HFFc6 (cell line): ENCODE measurements around the gene NFATC2. TPM values are rescaled to one million over a fixed set of nuclear protein-coding genes. Genes with fewer than 3 reads are reported as not detected.

ENCODE experiments used
- DNase-seq: peaks from one replicate; pipeline ENCODE4 v3.0.0-alpha.2; 2018
- H3K27ac Mint-ChIP-seq: 2 replicates; pipeline ENCODE4 v1.8.0; 2020; ENCODE audit warnings: mild to moderate bottlenecking, mixed read lengths
- H3K27me3 Mint-ChIP-seq: 2 replicates; pipeline ENCODE4 v1.8.0; 2021; ENCODE audit warnings: mild to moderate bottlenecking, moderate library complexity, mixed read lengths; ENCODE audit not compliant: insufficient read depth
- H3K36me3 Mint-ChIP-seq: 2 replicates; pipeline ENCODE4 v1.8.0; 2021; ENCODE audit warnings: low read depth, mixed read lengths
- H3K4me1 Mint-ChIP-seq: 2 replicates; pipeline ENCODE4 v1.8.0; 2020; ENCODE audit warnings: low read depth, mixed read lengths
- H3K4me3 Mint-ChIP-seq: 2 replicates; pipeline ENCODE4 v1.8.0; 2020; ENCODE audit warnings: mild to moderate bottlenecking, moderate library complexity, mixed read lengths
- H3K9me3 Mint-ChIP-seq: 2 replicates; pipeline ENCODE4 v1.8.0; 2020; ENCODE audit warnings: mild to moderate bottlenecking, mixed read lengths
- total RNA-seq, 6 experiments: library from RNA; stranded (reverse); fragmentation: NEBNext Ultra II Directional; extraction: Animal tissue kit (Norgen Biotek cat#: 25700); gene quantifications; 2 replicates in 1 of 6; 3 replicates in 5 of 6; pipeline ENCODE4 v1.2.3, GENCODE V29; 2021
- TF ChIP-seq, protein P1 (sequence below): fragments of 200-600 bp; sonication (generic); IDR thresholded peaks from 2 replicates; pipeline ENCODE4 v1.5.0; 2021; ENCODE audit warnings: antibody characterized with exemption, mild to moderate bottlenecking

Gene NFATC2
- total RNA-seq, 6 experiments from 2014 or later = 0.50 to 1.1 (median 0.84) TPM

DNA sequence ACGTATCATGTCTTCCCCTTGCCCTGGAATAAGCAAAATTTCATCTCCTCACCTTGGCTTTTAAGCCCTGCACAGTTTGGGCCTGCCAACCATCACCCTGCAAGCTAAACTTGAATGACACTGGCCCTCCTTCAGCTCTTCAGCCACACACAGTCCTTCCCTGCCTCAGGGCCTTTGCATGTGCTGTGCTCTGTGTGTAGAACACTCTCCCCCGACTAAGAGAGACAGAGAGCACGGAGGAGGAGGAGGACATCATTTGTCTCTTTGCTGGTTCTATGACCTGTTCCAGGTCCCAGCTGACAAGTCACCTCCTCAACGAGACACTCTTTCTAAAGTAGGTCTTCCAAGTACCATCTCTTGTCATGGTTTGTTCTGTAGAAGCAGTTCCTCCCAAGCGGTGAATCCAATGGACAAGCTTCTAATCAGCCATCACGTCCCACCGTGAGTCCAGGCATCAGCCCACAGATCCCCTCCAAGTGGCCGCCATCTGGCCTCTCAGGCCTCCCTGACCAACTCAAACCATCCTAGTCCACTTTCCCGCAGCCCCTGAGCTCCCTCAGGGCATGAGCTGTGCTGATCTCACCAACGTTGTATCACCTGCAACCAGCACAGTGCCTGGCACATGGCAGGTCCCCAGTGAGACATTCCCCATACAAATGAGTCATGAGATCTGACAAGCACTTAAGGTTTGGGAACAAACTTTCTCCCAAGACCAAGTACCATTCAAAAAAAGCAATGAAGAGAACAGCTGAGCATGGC is 30.5 kb downstream of the NFATC2 start:
- H3K36me3 Mint-ChIP-seq = peaks cover 6% of the 10 kb centered on the region; the same call in 1 of the 2 replicates
- no peak overlapping the region for H3K4me3 Mint-ChIP-seq
- peaks cover 26% of the 10 kb centered on the region for H3K4me1 Mint-ChIP-seq
- H3K27me3 Mint-ChIP-seq = no peaks in the 10 kb centered on the region
- TF ChIP-seq, protein P1, sequence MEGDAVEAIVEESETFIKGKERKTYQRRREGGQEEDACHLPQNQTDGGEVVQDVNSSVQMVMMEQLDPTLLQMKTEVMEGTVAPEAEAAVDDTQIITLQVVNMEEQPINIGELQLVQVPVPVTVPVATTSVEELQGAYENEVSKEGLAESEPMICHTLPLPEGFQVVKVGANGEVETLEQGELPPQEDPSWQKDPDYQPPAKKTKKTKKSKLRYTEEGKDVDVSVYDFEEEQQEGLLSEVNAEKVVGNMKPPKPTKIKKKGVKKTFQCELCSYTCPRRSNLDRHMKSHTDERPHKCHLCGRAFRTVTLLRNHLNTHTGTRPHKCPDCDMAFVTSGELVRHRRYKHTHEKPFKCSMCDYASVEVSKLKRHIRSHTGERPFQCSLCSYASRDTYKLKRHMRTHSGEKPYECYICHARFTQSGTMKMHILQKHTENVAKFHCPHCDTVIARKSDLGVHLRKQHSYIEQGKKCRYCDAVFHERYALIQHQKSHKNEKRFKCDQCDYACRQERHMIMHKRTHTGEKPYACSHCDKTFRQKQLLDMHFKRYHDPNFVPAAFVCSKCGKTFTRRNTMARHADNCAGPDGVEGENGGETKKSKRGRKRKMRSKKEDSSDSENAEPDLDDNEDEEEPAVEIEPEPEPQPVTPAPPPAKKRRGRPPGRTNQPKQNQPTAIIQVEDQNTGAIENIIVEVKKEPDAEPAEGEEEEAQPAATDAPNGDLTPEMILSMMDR = no peak
- no peaks in the 10 kb centered on the region for H3K9me3 Mint-ChIP-seq
- no peak for DNase-seq
- H3K27ac Mint-ChIP-seq = no peak overlapping the region

DNA sequence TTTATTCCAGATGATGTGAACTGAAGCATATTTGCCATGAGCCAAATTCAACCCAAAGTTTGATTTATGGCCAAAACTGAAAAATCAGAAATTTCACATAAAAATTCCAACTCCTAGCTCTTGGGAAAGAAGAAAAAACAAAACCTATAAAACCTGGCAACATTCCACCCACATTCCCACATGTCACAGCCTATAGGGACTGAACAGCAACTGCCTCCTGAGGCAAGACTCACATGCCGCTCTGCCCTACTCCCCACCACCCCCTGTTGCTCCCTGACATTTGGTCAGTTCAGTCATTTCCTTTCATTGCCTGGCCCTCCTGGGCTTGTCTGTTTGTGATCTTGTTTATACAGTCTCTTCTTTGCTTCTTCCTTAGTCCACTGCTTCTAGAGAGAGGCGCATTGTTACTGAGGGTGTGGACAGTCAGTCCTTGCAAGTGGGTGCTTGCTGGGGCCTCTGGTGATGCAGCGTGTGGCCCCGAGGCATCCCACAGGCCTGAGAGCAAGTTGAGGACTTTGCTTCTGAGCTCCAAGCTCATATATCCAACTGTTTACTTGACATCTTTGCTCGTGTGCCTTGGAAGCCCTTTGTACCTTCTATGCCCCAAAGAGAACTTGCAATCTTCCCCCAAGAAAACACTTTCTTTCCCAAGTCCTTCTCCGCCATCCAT is 31.4 kb downstream of the NFATC2 start:
- DNase-seq = no peak
- Mint-ChIP-seq H3K9me3 (no peaks in the 10 kb centered on the region), H3K4me3 (no peak overlapping the region), H3K27me3 (no peaks in the 10 kb centered on the region), H3K36me3 (peaks cover 6% of the 10 kb centered on the region; the same call in 1 of the 2 replicates), H3K27ac (no peak overlapping the region), H3K4me1 (peaks cover 26% of the 10 kb centered on the region)
- TF ChIP-seq, protein P1 = no peak

DNA sequence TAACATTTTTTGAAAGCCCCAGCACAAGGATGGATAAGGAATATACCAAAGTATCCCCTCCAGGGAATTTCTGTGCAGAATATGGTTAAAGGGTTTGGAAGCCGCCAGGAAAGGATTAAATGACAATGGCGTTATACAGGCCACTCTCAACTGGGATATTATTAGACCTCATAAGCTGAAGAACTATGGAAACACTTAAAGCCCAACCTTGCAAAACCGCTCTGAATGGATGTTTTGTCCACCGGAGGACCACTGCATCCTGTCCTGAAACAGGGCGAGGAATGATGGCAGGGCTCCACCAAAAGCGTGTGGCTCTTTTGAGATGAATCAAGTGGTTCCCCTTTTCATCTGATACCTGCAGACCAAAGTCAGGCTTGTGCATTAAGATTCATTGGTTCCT is 32.4 kb downstream of the NFATC2 start:
- Mint-ChIP-seq H3K36me3 (peaks cover 6% of the 10 kb centered on the region; the same call in 1 of the 2 replicates), H3K4me1 (peaks cover 26% of the 10 kb centered on the region), H3K27ac (no peak overlapping the region), H3K9me3 (no peaks in the 10 kb centered on the region), H3K4me3 (no peak overlapping the region), H3K27me3 (no peaks in the 10 kb centered on the region)
- TF ChIP-seq, protein P1 = no peak
- DNase-seq = no peak

DNA sequence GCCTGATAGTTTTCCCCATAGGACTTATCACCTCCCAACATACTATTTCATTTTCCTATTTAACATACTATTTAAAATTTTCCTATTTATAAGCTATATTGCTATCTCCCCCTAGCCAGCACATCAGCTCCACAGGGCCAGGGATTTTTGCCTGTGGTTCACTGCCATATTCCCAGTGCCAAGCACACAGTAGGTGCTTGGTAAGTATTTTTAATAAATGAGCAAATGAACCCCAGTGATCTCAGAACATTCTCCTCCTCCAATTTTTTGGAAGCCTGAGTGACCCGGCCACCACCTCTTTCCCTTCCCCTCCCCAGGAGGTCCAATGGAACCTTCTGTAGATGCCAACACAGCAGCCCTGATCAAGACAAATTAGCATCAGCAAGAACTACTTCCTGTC is 33.3 kb downstream of the NFATC2 start:
- no peaks in the 10 kb centered on the region for H3K9me3 Mint-ChIP-seq
- H3K4me3 Mint-ChIP-seq = no peak overlapping the region
- H3K27me3 Mint-ChIP-seq = no peaks in the 10 kb centered on the region
- DNase-seq = no peak
- TF ChIP-seq, protein P1 = no peak
- no peak overlapping the region; the same call in 1 of the 2 replicates for H3K27ac Mint-ChIP-seq
- H3K36me3 Mint-ChIP-seq = peaks cover 6% of the 10 kb centered on the region; the same call in 1 of the 2 replicates
- H3K4me1 Mint-ChIP-seq = peaks cover 26% of the 10 kb centered on the region

DNA sequence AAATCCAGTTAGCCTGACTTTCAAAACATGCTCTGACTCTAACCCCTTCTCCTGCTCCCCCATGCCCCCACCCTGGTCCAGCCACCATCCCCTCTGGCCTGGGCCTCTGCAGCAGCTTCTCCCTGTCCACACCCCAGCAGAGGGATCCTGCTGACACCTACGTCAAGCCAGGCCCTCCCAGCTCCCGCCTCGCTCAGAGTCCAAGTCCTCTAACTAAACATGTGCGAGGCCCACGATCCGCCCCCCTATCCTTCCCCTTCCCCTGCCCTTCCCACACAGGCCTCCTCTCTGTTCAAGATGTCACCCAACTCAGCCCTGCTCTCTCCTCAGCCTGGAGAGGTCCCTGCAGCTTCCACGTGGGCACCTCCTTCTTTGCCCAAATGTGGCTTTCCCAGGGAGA is 33.7 kb downstream of the NFATC2 start:
- Mint-ChIP-seq H3K4me1 (peaks cover 26% of the 10 kb centered on the region), H3K27me3 (no peaks in the 10 kb centered on the region), H3K36me3 (peaks cover 6% of the 10 kb centered on the region; the same call in 1 of the 2 replicates), H3K4me3 (no peak overlapping the region), H3K9me3 (no peaks in the 10 kb centered on the region), H3K27ac (no peak overlapping the region)
- TF ChIP-seq, protein P1 = no peak
- no peak for DNase-seq
